Heart left ventricle (tissue), 13 donors: ENCODE measurements around the gene TNIK.

Experiments
- POLR2A ChIP-seq, 2 donors: fragments of 450-650 bp; IDR thresholded peaks; one replicate each; pipeline ENCODE4 v1.6.1; 2017; ENCODE audit warnings: antibody characterized with exemption in 2 of 2, mild to moderate bottlenecking in 2 of 2, moderate library complexity in 2 of 2
- TF ChIP-seq, protein P1 (sequence below), 12 donors: fragments of 200-600 bp; sonication (generic) in 4 of 12; IDR thresholded peaks; one replicate each; pipeline versions ENCODE4 v1.5.0 to v1.8.0; 2018 to 2022; ENCODE audit warnings: antibody characterized with exemption in 12 of 12, mild to moderate bottlenecking in 5 of 12
- donor health status: ischemic (EF 13 %, LVEDD 7.1; RV severe dilation, severe dysfunction).
- donor health status: DM: no; HTN: yes; CAD: no.
- donor health status: DM: no; HTN: no; CAD: no.
- donor health status: ischemic (EF 25% LVEDD 6.9; RV normal size, moderate dysfunction).
- donor health status: ischemic (EF 25% LVEDD 5.7; RV mildly dilated, moderate dysfunction).
- donor health status: ischemic (EF 35%, LVEDD 5.7; RV mildly dilated, moderate dysfunction).
- donor health status: nonischemic (EF 11% LVEDD 7.7; RV severe dilation, severe dysfunction).
- donor health status: DM: yes; HTN: yes; CAD: no.
- donor health status: PGD.
- donor health status: ischemic (EF 29% LVEDD 5.4; RV normal size, mild dysfunction).
- donor health status: nonischemic (EF 23%, LVEDD 6.1; RV moderate dilation, normal function).

GRCh38 chr3:171266740-171267073, 193.5 kb downstream of the TNIK start:
- TF ChIP-seq, protein P1, sequence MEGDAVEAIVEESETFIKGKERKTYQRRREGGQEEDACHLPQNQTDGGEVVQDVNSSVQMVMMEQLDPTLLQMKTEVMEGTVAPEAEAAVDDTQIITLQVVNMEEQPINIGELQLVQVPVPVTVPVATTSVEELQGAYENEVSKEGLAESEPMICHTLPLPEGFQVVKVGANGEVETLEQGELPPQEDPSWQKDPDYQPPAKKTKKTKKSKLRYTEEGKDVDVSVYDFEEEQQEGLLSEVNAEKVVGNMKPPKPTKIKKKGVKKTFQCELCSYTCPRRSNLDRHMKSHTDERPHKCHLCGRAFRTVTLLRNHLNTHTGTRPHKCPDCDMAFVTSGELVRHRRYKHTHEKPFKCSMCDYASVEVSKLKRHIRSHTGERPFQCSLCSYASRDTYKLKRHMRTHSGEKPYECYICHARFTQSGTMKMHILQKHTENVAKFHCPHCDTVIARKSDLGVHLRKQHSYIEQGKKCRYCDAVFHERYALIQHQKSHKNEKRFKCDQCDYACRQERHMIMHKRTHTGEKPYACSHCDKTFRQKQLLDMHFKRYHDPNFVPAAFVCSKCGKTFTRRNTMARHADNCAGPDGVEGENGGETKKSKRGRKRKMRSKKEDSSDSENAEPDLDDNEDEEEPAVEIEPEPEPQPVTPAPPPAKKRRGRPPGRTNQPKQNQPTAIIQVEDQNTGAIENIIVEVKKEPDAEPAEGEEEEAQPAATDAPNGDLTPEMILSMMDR (IDR thresholded peaks at IDR 0.05), result no peak
- TF ChIP-seq POLR2A (IDR thresholded peaks at IDR 0.05), result no peak
